HG02610 (cell line): ENCODE measurements around the gene RAB11FIP3.
"Not testable (repeated sequence)": the region's sequence is repeated elsewhere in the genome, so short reads cannot be mapped to it uniquely, and the experiment has no call there.

ENCODE experiments used
- ATAC-seq: cut with Tn5 transposase; IDR thresholded peaks from one replicate; pipeline ENCODE4 v1.9.1; 2021; ENCODE audit warnings: mild to moderate bottlenecking, moderate library complexity; ENCODE audit not compliant: unreplicated experiment

Gene RAB11FIP3

DNA sequence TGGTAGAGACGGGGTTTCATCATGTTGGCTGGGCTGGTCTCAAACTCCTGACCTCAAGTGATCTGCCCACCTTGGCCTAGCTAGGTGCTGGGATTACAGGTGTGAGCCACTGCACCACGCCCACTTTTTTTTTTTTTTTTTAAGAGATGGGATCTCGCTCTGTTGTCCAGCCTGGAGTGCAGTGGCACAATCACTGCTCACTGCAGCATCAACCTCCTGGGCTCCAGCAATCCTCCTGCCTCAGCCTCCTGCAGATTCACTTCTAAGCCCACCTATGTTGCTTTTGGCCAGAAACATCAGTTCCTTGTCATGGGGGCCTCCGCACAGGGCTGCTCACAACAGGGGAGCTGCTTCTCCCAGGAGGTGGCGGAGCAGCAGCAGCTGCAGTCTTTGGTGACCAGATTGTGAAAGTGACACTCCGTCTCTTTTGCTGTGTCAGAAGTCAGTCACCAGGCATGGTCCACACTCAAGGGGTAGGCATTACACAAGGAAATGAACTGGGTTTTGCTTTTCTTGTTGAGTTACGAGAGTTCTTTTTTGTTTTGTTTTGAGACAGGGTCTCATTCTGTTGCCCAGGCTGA, 32.9 kb upstream of the RAB11FIP3 start:
- no peak for ATAC-seq

DNA sequence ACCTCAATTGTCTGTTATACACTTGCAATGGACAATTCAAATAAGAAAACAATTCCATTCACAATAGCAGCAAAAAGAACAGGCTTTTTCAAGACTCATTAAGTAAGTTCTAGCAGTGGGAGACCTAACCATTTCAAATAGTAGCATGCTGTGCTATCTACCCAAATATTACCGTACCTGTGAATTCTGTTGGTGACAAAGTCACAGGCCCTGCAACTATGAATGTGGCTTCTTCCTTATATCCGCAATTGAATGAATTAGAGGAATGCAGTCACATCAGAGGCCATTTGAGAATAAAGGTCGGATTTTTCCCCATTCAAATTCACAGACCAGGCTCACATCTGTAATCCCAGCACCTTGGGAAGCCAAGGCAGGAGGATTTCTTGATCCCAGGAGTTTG, 29.2 kb upstream of the RAB11FIP3 start:
- no peak for ATAC-seq

DNA sequence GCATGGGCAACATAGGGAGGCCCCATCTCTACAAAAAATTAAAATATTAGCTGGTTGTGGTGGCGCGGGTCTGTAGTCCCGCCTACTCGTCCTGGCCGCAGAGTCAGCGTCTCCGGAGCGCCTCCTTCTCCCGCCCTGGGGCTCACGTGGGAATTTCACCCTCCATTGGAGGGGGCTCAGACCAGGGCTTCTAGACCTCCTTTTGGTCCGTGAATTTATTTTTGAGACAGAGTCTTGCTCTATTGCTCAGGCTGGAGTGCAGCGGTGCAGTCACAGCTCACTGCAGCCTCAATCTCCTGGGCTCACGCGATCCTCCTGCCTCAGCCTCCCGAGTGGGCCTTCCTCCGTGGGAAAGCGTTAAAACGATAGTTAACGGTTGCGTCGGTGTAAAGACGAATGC, 28.8 kb upstream of the RAB11FIP3 start:
- ATAC-seq: no peak

DNA sequence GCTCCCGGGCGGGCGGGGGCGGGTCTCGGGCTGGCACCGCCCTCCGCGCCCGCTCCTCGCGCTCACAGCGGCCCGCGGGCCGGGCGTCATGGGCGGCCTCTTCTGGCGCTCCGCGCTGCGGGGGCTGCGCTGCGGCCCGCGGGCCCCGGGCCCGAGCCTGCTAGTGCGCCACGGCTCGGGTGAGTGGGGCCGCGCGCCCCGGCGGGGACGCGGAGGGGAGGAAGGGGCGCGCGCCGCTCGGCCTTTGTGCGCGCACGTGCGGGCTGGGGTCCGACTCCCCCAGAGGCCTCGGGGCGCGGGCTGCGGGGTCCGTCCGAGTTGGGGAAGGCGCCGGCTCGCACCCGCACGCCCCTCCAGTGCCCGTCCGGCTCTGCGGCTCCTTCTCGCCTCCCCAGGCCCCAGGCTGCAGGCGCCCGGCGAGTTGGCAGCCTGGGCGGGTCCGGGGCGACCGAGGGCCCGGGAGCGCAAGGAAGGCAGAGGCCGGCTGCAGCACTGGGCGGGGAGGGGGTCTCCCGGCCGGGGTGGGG, 28.3 kb upstream of the RAB11FIP3 start, which contains the start of gene NME4:
NME4 (plus strand) TSS at position 65 of the 527 bp plus-strand sequence; CDS start at position 89, 24 bp downstream.
- ATAC-seq: no peak

DNA sequence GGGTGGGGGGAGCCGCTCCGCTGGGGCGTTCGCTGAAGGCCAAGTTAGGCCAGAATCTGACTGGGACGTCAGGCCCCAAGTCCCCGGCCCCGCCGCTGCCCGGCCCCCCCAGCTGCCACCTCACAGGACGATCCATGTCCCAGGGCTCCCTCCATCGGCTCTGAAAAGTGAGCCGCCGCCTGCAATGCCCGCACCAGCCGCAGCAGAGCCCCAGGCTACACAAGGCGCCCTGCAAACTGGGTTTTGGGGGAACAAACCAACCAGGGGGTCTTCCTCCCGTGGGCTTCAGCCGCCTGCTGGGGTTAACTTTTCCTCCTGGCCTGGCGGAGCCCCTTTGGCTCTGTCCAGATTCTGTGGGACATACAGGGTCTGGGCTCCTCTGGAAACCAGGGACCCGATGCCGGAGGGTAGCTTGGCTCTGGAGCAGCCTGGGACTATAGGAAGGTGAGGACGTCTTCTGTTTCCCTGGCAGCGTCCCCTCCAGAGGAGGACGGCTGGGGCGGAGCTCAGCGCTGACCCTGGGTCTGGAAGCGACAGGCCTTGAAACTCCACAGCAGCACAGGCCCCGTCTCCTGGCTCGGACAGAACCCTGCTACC, 27.6 kb upstream of the RAB11FIP3 start:
- no peak for ATAC-seq

DNA sequence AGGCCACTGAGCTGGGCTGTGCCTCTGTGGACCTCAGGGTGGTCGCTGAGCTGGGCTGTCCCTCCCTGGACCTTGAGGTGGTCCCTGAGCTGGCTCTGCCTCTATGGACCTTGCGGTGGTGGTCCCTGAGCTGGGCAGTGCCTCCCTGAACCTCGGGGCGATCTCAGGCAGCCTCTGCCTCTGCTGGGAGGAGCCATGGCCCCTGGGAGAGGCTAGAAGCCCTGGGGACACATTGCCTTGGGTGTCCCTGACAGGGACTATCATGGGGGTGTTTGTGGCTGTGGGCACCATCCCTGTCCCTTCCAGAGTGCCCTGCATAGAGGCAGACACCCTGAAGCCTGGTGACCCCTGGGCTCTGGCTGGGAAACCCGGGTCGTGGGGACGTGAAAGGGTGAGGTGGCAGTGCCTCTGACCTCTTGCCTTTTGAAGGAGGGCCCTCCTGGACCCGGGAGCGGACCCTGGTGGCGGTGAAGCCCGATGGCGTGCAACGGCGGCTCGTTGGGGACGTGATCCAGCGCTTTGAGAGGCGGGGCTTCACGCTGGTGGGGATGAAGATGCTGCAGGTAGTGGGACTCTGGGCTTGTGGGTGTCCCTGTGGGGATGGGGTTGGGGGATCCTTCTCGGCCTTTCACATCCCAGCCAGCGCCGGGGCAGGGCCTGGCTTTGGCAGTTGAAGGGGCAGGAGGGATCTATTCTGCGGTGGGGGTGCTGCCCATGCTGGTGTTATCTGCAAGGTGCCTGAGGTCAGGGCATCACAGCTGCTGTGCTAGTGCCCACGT, 26.7 kb upstream of the RAB11FIP3 start:
- ATAC-seq: no peak

DNA sequence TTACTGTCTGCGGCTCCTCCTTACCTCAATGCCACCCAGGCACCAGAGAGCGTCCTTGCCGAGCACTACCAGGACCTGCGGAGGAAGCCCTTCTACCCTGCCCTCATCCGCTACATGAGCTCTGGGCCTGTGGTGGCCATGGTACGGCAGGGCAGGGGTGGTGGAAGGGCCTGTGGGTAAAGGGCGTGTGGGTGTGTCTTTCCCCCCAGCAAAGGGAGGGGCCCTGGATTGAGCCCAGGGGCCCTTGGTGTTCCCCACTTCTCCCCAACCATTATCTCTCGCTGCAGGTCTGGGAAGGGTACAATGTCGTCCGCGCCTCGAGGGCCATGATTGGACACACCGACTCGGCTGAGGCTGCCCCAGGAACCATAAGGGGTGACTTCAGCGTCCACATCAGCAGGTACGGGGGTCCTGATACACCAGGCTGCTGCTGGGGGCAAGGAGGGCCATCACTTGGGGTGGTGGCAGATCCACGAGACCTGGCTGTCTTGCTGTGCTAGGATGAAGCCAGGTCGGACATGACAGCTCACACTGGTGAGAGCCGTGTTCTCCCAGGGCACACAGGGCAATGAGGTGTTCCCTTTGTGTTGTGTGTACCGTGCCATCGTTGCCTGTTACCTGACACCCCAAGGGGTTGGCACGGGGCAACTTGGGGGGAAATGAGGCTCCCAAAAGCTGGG, 26.0 kb upstream of the RAB11FIP3 start:
- no peak for ATAC-seq

DNA sequence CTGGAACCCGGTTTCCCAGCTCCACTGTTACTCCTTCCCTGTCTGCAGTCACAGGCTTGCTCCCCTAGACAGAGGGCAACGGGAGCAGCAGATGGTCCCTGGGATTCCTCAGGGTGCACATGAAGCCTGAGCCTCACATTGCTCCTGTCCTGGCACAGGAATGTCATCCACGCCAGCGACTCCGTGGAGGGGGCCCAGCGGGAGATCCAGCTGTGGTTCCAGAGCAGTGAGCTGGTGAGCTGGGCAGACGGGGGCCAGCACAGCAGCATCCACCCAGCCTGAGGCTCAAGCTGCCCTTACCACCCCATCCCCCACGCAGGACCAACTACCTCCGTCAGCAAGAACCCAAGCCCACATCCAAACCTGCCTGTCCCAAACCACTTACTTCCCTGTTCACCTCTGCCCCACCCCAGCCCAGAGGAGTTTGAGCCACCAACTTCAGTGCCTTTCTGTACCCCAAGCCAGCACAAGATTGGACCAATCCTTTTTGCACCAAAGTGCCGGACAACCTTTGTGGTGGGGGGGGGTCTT, 25.3 kb upstream of the RAB11FIP3 start:
- ATAC-seq: no peak

DNA sequence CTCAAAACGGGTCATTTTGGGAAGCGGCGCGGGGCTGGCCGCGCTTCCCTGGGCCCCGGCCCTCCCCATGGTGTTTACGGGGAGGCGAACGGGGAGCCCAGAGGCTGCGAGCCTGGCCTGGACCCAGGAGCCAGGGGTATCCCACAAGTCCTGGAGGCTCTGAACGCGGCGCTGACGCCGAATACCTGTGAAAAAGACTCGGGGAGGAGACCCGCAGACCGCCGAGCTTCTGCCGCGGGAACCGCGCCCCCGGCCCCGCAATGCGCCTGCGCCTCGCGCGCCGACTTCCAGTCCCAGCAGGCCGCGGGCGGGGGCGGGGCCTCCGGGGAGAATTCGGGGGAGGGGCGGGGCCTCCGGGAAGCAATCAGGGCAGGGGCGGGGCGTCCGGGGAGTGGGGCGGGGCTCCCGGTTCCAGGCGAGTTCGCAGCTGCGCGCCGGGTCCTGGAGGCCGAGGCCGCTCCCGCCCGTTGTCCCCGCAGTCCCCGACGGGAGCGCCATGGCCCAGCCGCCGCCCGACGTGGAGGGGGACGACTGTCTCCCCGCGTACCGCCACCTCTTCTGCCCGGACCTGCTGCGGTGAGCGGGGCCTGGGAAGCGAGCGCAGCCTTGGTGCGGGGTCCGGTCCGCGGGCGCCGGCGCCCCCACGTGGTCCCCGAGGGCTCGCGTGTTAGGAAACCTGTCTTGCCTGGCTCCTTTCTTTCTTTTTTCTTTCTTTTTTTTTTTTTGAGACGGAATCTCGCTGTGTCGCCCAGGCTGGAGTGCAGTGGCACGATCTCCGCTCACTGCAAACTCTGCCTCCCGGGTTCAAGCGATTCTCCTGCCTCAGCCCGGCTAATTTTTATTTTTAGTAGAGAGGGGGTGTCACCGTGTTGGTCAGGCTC, 23.7 kb upstream of the RAB11FIP3 start, which contains the start of gene DECR2:
DECR2 (plus strand) TSS at position 418 of the 881 bp plus-strand sequence; CDS start at position 497, 79 bp downstream.
- peak; percentile 53 for ATAC-seq

DNA sequence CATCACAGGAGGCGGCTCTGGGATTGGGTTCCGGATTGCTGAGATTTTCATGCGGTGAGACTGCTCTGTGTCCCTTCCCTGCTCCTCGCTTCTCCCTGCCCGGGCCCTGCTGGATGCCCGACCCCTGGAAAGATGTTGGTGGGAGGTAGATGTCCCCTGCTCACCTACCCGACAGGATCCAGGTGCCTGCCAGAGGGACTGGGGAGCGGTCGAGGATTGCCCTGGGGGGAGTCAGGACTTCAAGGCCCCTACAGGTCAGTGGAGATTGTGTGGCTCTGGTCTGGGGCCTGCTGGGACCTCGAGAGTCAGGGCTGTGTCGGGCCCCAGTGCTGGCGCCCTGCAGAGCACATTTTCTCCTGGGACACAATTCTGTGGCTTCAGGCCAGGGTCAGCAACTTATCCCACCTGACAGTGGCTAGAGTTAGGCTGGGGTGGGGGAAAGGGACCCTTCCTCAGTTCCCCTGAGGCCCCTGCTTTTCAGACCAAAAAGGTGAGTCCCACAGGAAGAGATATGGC, 20.4 kb upstream of the RAB11FIP3 start:
- no peak for ATAC-seq

DNA sequence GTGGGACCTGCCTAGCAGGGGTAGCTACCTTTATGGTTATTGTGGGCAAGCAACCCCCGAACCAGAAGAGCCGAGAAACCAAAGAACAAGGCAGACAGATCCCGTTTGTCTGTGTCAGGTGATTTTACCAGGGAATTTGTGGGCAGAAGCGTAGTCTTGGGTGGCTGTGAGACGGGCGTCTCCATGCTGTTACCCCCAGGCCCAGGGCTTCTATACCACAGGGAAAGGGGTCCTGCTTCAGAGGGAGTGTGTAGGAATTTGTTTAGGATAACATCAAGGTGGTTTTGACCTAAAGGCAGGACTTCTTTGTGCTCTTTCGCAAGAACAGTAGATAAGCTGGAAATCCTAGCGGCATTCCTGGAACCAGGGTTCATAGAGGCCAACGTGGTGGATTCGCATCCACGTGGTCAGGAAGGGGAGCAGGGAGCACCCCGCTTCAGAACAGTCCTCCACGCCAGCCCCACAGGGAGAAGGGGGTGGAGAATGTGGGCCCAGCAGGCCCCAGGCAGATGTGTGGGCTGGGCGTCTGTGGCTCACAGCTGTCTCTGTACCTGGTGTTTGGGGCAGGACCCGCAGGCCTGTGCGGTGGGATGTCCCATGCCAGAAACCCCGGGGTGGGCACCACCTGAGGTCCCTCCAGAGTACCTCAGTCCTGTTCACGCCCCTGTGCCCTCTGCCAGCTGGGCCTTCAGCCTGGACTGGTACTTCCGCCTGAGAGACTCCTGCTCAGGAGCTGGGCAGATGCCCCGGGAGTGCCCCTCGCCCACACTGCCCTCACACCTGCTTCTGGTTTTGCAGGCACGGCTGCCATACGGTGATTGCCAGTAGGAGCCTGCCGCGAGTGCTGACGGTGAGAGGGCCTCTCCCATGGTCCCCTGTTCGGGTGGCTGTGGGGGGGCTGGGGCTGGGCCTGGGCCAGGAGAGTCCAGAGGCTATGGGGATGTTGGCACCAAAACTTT, 19.6 kb upstream of the RAB11FIP3 start:
- no peak for ATAC-seq

DNA sequence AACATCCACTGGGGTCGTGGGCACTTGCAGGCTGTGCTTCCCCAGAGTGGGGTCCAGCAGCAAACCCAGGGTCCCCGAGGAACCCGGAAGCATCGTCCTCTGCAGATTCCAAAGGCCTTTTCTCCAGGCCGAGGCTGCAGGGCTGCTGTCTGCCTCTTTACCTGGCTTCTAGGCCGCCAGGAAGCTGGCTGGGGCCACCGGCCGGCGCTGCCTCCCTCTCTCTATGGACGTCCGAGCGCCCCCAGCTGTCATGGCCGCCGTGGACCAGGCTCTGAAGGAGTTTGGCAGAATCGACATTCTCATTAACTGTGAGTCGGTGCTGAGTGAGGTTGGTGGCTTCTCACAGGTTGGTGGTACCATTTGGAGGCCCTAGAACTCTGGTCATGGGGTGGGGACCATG, 18.2 kb upstream of the RAB11FIP3 start:
- no peak for ATAC-seq

DNA sequence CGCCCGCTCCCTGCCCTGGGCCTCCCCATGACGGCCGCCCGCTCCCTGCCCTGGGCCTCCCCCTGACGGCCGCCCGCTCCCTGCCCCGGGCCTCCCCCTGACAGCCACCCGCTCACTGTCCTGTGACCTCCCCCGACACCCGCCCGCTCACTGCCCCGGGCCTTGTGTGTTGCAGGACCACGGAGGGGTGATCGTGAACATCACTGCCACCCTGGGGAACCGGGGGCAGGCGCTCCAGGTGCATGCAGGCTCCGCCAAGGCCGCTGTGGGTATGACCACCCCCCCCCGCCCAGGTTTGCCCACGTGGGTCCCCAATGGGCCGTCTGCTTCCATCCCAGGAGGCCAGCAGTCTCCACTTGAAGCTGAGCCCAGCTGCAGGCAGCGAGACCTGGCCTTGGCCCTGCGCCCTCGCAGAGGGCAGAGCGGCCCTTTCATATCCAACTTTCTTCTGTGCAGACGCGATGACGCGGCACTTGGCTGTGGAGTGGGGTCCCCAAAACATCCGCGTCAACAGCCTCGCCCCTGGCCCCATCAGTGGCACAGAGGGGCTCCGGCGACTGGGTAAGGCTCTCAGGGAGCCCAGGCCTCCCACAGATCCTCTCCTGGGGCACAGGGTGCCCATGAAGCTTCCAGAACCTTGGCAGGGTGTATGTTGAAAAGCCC, 14.8 kb upstream of the RAB11FIP3 start:
- ATAC-seq: no peak

DNA sequence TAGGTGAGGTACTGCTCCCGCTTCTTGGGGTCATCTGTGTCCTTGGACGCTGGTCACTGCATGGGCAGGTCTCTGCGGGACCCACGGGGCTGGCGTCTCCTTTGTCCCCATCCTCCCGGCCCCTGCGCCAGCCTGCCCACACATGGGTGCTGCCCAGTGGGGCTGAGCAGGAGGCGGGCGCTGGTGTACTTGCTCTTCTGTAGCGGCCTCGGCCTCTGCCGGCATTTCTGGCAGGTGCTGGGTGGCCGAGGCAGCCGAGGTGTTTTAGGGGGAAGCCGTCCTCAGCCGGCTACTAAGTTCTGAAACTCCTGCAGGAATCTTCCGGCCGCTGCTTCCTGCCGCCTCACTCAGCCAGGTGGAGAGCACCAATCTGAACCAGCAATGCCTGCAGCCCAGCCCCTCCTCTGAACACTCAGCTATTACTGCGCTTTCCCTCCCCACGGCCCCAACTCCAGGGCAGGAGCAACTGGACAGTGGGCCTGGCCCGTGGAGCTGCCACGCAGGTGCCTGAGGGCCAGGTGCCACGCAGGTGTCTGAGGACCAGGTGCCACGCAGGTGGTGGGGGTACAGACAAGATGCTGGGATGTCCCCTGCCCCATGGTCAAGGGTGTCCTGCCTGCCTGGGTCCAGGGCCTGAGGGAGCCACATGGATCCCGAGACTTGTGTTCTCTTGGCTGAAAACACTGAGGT, 13.7 kb upstream of the RAB11FIP3 start:
- ATAC-seq: no peak

DNA sequence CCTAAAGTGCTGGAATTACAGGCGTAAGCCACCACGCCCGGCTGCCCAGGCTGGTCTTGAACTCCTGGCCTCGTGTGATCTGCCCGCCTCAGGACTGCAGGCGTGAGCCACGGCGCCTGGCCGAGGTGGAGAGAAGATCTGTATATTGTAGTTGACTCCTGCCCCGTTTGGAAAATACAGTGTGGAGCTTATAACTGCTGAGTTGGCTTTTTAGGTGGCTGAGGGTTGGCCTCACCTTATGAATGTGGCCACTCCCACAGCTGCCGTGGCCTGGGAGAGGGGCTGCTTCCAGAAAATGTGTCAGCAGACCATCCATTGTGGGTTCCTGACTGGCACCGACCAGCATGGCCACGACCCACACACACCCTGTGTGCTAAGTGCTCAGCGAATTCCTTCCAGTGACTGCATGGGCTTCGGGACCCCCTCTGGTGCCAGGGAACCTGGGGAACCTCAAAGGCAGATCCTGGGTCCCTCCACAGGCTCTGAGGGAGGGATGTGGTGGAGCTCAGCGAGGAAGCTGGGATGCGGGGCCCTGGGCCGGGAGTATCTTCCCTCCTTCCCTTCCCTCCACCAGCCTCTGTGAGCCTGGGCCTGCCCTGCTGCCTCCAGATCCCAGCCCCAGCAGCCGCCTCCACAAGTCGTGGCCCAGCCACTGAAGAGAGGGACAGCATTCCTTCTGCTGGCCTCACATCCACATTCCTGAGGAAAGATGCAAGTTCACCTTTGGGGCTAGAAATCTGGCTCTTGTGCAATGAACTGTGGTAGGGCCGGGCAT, 10.9 kb upstream of the RAB11FIP3 start:
- no peak for ATAC-seq

DNA sequence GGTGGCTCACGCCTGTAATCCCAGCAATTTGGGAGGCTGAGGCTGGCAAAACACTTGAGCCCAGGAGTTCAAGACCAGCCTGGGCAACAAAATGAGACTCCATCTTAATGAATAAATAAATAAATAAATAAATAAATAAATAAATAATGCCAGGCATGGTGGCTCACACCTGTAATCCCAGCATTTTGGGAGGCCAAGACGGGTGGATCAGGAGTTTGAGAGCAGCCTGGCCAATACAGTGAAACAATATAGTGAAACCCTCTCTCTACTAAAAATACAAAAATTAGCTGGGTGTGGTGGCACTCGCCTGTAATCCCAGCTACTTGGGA, 10.3 kb upstream of the RAB11FIP3 start:
- not testable (repeated sequence) for ATAC-seq

DNA sequence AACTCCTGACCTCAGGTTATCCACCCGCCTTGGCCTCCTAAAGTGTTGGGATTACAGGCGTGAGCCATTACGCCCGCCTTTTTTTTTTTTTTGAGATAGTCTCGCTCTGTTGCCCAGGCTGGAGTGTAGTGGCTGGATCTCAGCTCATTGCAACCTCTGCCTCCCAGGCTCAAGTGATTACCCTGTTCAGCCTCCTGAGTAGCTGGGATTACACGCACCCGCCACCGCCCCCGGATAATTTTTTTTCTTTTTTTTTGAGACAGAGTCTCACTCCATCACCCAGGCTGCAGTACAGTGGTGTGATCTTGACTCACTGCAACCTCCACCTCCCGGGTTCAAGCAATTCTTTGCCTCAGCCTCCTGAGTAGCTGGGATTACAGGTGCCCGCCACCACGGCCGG, 3.3 kb upstream of the RAB11FIP3 start:
- not testable (repeated sequence) for ATAC-seq
